ACC112 (cell line): ENCODE results near the gene LCAT.

ENCODE experiments used
- H2AFZ ChIP-seq: fragments of 200-600 bp; sonication (generic); one replicate; pipeline ENCODE4 v1.6.0; 2017; ENCODE audit warnings: antibody characterized with exemption, low read length; ENCODE audit not compliant: unreplicated experiment
- H3K27ac ChIP-seq: fragments of 200-600 bp; sonication (generic); 2 replicates; pipeline ENCODE4 v1.5.1; 2014; ENCODE audit warnings: low read depth, mild to moderate bottlenecking, antibody characterized with exemption, low read length, moderate library complexity
- H3K27me3 ChIP-seq: fragments of 200-600 bp; sonication (generic); 2 replicates; pipeline ENCODE4 v1.6.1; 2014; ENCODE audit warnings: mild to moderate bottlenecking, antibody characterized with exemption, low read length, moderate library complexity, mixed read lengths; ENCODE audit not compliant: insufficient read depth
- H3K36me3 ChIP-seq: fragments of 200-600 bp; sonication (generic); 2 replicates; pipeline ENCODE4 v1.6.1; 2016; ENCODE audit warnings: mild to moderate bottlenecking, antibody characterized with exemption, low read length, moderate library complexity, mixed read lengths; ENCODE audit not compliant: insufficient read depth
- H3K4me1 ChIP-seq: fragments of 200-600 bp; sonication (generic); one replicate; pipeline ENCODE4 v1.6.1; 2016; ENCODE audit warnings: low read length, mixed read lengths; ENCODE audit not compliant: insufficient read depth, unreplicated experiment, control insufficient read depth
- H3K4me3 ChIP-seq: fragments of 200-600 bp; sonication (generic); 2 replicates; pipeline ENCODE4 v1.5.1; 2014; ENCODE audit warnings: mild to moderate bottlenecking, low read depth, low read length
- H3K79me2 ChIP-seq: fragments of 200-600 bp; sonication (generic); one replicate; pipeline ENCODE4 v1.6.0; 2016; ENCODE audit warnings: low read length; ENCODE audit not compliant: control insufficient read depth, unreplicated experiment, insufficient read depth

LCAT gene

GRCh38 chr16:67930191-67930590 lies 13.7 kb downstream of the LCAT start:
- H3K36me3 ChIP-seq, result no peaks in the 10 kb centered on the region
- H3K4me1 ChIP-seq, result peaks cover 21% of the 10 kb centered on the region
- no peak overlapping the region for H3K27ac ChIP-seq
- H3K79me2 ChIP-seq, result no peaks in the 10 kb centered on the region
- no peak overlapping the region for H2AFZ ChIP-seq
- no peak overlapping the region for H3K4me3 ChIP-seq
- H3K27me3 ChIP-seq, result no peaks in the 10 kb centered on the region

GRCh38 chr16:67928561-67929364 lies 15.2 kb downstream of the LCAT start:
- peaks cover 14% of the 10 kb centered on the region for H3K4me1 ChIP-seq
- no peak overlapping the region for H2AFZ ChIP-seq
- no peaks in the 10 kb centered on the region for H3K36me3 ChIP-seq
- H3K27me3 ChIP-seq, result no peaks in the 10 kb centered on the region
- H3K79me2 ChIP-seq, result no peaks in the 10 kb centered on the region
- no peak overlapping the region for H3K27ac ChIP-seq
- no peak overlapping the region for H3K4me3 ChIP-seq

- H2AFZ ChIP-seq, result no peak overlapping the region
- no peaks in the 10 kb centered on the region for H3K79me2 ChIP-seq
- H3K4me1 ChIP-seq, result peaks cover 14% of the 10 kb centered on the region
- H3K27me3 ChIP-seq, result no peaks in the 10 kb centered on the region
- no peak overlapping the region for H3K4me3 ChIP-seq
- H3K27ac ChIP-seq, result no peak overlapping the region
- no peaks in the 10 kb centered on the region for H3K36me3 ChIP-seq
Observed at GRCh38 chr16:67928147-67928546, 15.8 kb downstream of the LCAT start.

- H3K4me3 ChIP-seq, result no peak overlapping the region
- H3K79me2 ChIP-seq, result no peaks in the 10 kb centered on the region
- peaks cover 14% of the 10 kb centered on the region for H3K4me1 ChIP-seq
- H3K27ac ChIP-seq, result no peak overlapping the region
- no peaks in the 10 kb centered on the region for H3K27me3 ChIP-seq
- no peak overlapping the region for H2AFZ ChIP-seq
- H3K36me3 ChIP-seq, result no peaks in the 10 kb centered on the region
Observed at GRCh38 chr16:67927131-67927941, 16.6 kb downstream of the LCAT start.

GRCh38 chr16:67926181-67926750 lies 17.7 kb downstream of the LCAT start:
- Histone ChIP-seq H2AFZ (no peak overlapping the region), H3K36me3 (no peaks in the 10 kb centered on the region), H3K27me3 (no peaks in the 10 kb centered on the region), H3K27ac (peak overlapping the region; percentile 5; the same call in 1 of the 2 replicates), H3K4me1 (peaks cover 14% of the 10 kb centered on the region), H3K4me3 (no peak overlapping the region), H3K79me2 (no peaks in the 10 kb centered on the region)

GRCh38 chr16:67924140-67924906 lies 19.6 kb downstream of the LCAT start:
- Histone ChIP-seq H3K4me3 (no peak overlapping the region), H3K36me3 (no peaks in the 10 kb centered on the region), H2AFZ (no peak overlapping the region), H3K4me1 (peaks cover 14% of the 10 kb centered on the region), H3K79me2 (peaks cover under 1% of the 10 kb centered on the region), H3K27me3 (no peaks in the 10 kb centered on the region), H3K27ac (no peak overlapping the region)

GRCh38 chr16:67923414-67924116 lies 20.4 kb downstream of the LCAT start:
- no peak overlapping the region for H3K4me3 ChIP-seq
- H3K79me2 ChIP-seq, result peaks cover 8% of the 10 kb centered on the region
- no peaks in the 10 kb centered on the region for H3K27me3 ChIP-seq
- no peak overlapping the region for H3K27ac ChIP-seq
- no peaks in the 10 kb centered on the region for H3K36me3 ChIP-seq
- H3K4me1 ChIP-seq, result peaks cover 14% of the 10 kb centered on the region
- no peak overlapping the region for H2AFZ ChIP-seq

- no peaks in the 10 kb centered on the region for H3K27me3 ChIP-seq
- no peak overlapping the region for H2AFZ ChIP-seq
- peaks cover 20% of the 10 kb centered on the region for H3K4me1 ChIP-seq
- no peak overlapping the region for H3K27ac ChIP-seq
- H3K36me3 ChIP-seq, result no peaks in the 10 kb centered on the region
- H3K4me3 ChIP-seq, result no peak overlapping the region
- peaks cover 13% of the 10 kb centered on the region for H3K79me2 ChIP-seq
Observed at GRCh38 chr16:67922740-67923139, 21.2 kb downstream of the LCAT start.

- Histone ChIP-seq H3K4me1 (peaks cover 25% of the 10 kb centered on the region), H3K27ac (no peak overlapping the region), H3K79me2 (peaks cover 13% of the 10 kb centered on the region)
Observed at GRCh38 chr16:67922221-67922620, 21.7 kb downstream of the LCAT start.

More at GRCh38 chr16:67922221-67922620, 21.7 kb downstream of the LCAT start:
- Histone ChIP-seq H2AFZ (no peak overlapping the region), H3K36me3 (no peaks in the 10 kb centered on the region), H3K27me3 (no peaks in the 10 kb centered on the region), H3K4me3 (no peak overlapping the region)
